Hepatocyte (in vitro differentiated cells): ENCODE results near the gene CD46.

Experiments used
- CTCF ChIP-seq: fragments of 200-600 bp; sonication (generic); IDR thresholded peaks from 2 replicates; pipeline ENCODE4 v1.5.1; 2016; ENCODE audit warnings: antibody characterized with exemption, mild to moderate bottlenecking; ENCODE audit not compliant: poor library complexity
- EZH2 ChIP-seq: fragments of 200-600 bp; sonication (generic); IDR thresholded peaks from 2 replicates; pipeline ENCODE4 v1.6.1; 2016; ENCODE audit warnings: antibody characterized with exemption, mild to moderate bottlenecking, borderline replicate concordance
- EZH2phosphoT487 ChIP-seq: fragments of 200-600 bp; sonication (generic); IDR thresholded peaks from one replicate; pipeline ENCODE4 v1.6.1; 2018; ENCODE audit warnings: antibody characterized with exemption, mild to moderate bottlenecking, low read depth, moderate library complexity; ENCODE audit not compliant: unreplicated experiment, severe bottlenecking

GRCh38 chr1:207811920-207812720, 60.3 kb downstream of the CD46 start:
- peak; percentile 34 for TF ChIP-seq CTCF
- no peak for TF ChIP-seq EZH2phosphoT487
- TF ChIP-seq EZH2: no peak
